Natural killer cell (primary cell): ENCODE results near the gene ABCB6. TPM values are rescaled to one million over a fixed set of nuclear protein-coding genes. Genes with fewer than 3 reads are reported as not detected.

Experiments used
- ATAC-seq, 3 donors: fragments of 150-1000 bp in 2 of 3; fragments of 200-7000 bp in 1 of 3; cut with Tn5 transposase; 1 replicate in 1 of 3; 2 replicates in 2 of 3; pipeline ENCODE4 v1.10.0; 2021; ENCODE audit warnings: mild to moderate bottlenecking in 2 of 3, moderate library complexity in 2 of 3
- DNase-seq, 2 donors: peaks; one replicate each; pipeline versions ENCODE4 v3.0.0 to v3.0.0-alpha.2; 2013 to 2021; ENCODE audit warnings: mixed read lengths in 1 of 2
- H3K27ac ChIP-seq: one replicate; pipeline ENCODE4 v1.5.1; 2013; ENCODE audit warnings: mild to moderate bottlenecking, low read length
- H3K27me3 ChIP-seq: one replicate; pipeline ENCODE4 v1.6.1; 2013; ENCODE audit warnings: low read length; ENCODE audit not compliant: control insufficient read depth, insufficient read depth
- H3K36me3 ChIP-seq: one replicate; pipeline ENCODE4 v1.6.1; 2013; ENCODE audit warnings: low read length; ENCODE audit not compliant: control insufficient read depth, insufficient read depth
- H3K4me1 ChIP-seq: one replicate; pipeline ENCODE4 v1.6.1; 2013; ENCODE audit warnings: low read length; ENCODE audit not compliant: control insufficient read depth, insufficient read depth
- H3K4me3 ChIP-seq: one replicate; pipeline ENCODE4 v1.5.1; 2013; ENCODE audit warnings: low read length
- H3K9me3 ChIP-seq: one replicate; pipeline ENCODE4 v1.6.1; 2013; ENCODE audit warnings: low read length; ENCODE audit not compliant: control insufficient read depth, insufficient read depth
- H3K27ac Mint-ChIP-seq, 2 donors: one replicate each; pipeline ENCODE4 v1.8.0; 2022; ENCODE audit warnings: mild to moderate bottlenecking in 2 of 2, mixed read lengths in 2 of 2, moderate library complexity in 1 of 2
- H3K27me3 Mint-ChIP-seq, 2 donors: one replicate each; pipeline ENCODE4 v1.8.0; 2022; ENCODE audit warnings: low read depth in 2 of 2, mixed read lengths in 2 of 2
- H3K36me3 Mint-ChIP-seq: one replicate; pipeline ENCODE4 v1.8.0; 2022; ENCODE audit warnings: mixed read lengths
- H3K4me1 Mint-ChIP-seq, 2 donors: one replicate each; pipeline ENCODE4 v1.8.0; 2022; ENCODE audit warnings: mixed read lengths in 2 of 2
- H3K4me3 Mint-ChIP-seq: one replicate; pipeline ENCODE4 v1.8.0; 2022; ENCODE audit warnings: mild to moderate bottlenecking, moderate library complexity, mixed read lengths
- H3K9me3 Mint-ChIP-seq, 2 donors: one replicate each; pipeline ENCODE4 v1.8.0; 2022; ENCODE audit warnings: mixed read lengths in 2 of 2
- CTCF ChIP-seq: fragments of 200-600 bp; IDR thresholded peaks from one replicate; pipeline ENCODE4 v1.8.0; 2022; ENCODE audit warnings: antibody characterized with exemption
- WGBS: methylation state at CpG from one replicate; pipeline ENCODE4 v1.1.7; 2013; ENCODE audit warnings: missing lambda C conversion rate; ENCODE audit not compliant: insufficient coverage; 5-methylcytosine and 5-hydroxymethylcytosine counted together
- intact Hi-C: fragments of 100-400 bp; cut with micrococcal nuclease; formaldehyde crosslinking; loops from one replicate; pipeline ENCODE4 v1.14.2; 2022
- total RNA-seq, 4 donors: library from RNA; stranded (reverse); fragments of 120-200 nt in 1 of 4; gene quantifications; one replicate each; pipeline versions ENCODE4 v1.2.3 to v1.2.4, GENCODE V29; 2013 to 2022

Gene ABCB6
- total RNA-seq, 3 donors from 2014 or later (not counting 1 experiment from before 2014, with no cell fraction given) = 0.93 to 3.4 (median 1.9) TPM

- H3K36me3 ChIP-seq = peaks cover 18% of the 10 kb centered on the region
- H3K36me3 Mint-ChIP-seq = no peaks in the 10 kb centered on the region
- no peaks in the 10 kb centered on the region for H3K27me3 Mint-ChIP-seq
- no peaks in the 10 kb centered on the region for H3K9me3 Mint-ChIP-seq
- peak overlapping the region; percentile 96 for H3K4me3 ChIP-seq
- ATAC-seq = no peak
- peaks cover 47% of the 10 kb centered on the region for H3K4me1 ChIP-seq
- intact Hi-C loops = loop anchor here (1.0 to 2.0 kb wide), 2 partner anchors 9 to 16 kb away; partner anchors contain the start of genes ANKZF1, ATG9A, TUBA4A and TUBA4B
- H3K27ac ChIP-seq = peak overlapping the region; percentile 97
- WGBS = 32% methylated on average over 6 of the region's 6 CpGs
- H3K4me1 Mint-ChIP-seq = peaks cover 39 to 55% of the 10 kb centered on the region in 2 donors
- H3K4me3 Mint-ChIP-seq = peak overlapping the region; percentile 94
- no peak for TF ChIP-seq CTCF
- H3K27ac Mint-ChIP-seq = peak overlapping the region; percentile 86 to 98
- H3K27me3 ChIP-seq = no peaks in the 10 kb centered on the region
- no peak for DNase-seq
- H3K9me3 ChIP-seq = no peaks in the 10 kb centered on the region
Observed at GRCh38 chr2:219244789-219245147, 26.0 kb upstream of the ABCB6 start.

- intact Hi-C loops = no loop called here
- 58% methylated on average over 28 of the region's 28 CpGs for WGBS
- no peak for TF ChIP-seq CTCF
- Histone ChIP-seq H3K4me1 (peaks cover 33% of the 10 kb centered on the region), H3K27ac (no peak overlapping the region), H3K27me3 (no peaks in the 10 kb centered on the region), H3K36me3 (peaks cover 6% of the 10 kb centered on the region), H3K4me3 (no peak overlapping the region), H3K9me3 (no peaks in the 10 kb centered on the region)
- peak overlapping the region; percentile 46 to 98 for H3K27ac Mint-ChIP-seq
- DNase-seq (no peak), ATAC-seq (no peak)
- H3K27me3 Mint-ChIP-seq = no peaks in the 10 kb centered on the region
- peak overlapping the region; percentile 35 for H3K4me3 Mint-ChIP-seq
- peaks cover 25 to 40% of the 10 kb centered on the region in 2 donors for H3K4me1 Mint-ChIP-seq
- no peaks in the 10 kb centered on the region for H3K36me3 Mint-ChIP-seq
- H3K9me3 Mint-ChIP-seq = no peaks in the 10 kb centered on the region
Observed at GRCh38 chr2:219243291-219243761, 24.6 kb upstream of the ABCB6 start.

- H3K9me3 ChIP-seq = no peaks in the 10 kb centered on the region
- H3K4me3 Mint-ChIP-seq = no peak overlapping the region
- no peaks in the 10 kb centered on the region for H3K9me3 Mint-ChIP-seq
- H3K27ac ChIP-seq = no peak overlapping the region
- peaks cover 33% of the 10 kb centered on the region for H3K36me3 Mint-ChIP-seq
- TF ChIP-seq CTCF = no peak
- intact Hi-C loops = no loop called here
- WGBS = 98% methylated on average over 3 of the region's 3 CpGs
- no peaks in the 10 kb centered on the region for H3K27me3 ChIP-seq
- no peaks in the 10 kb centered on the region for H3K27me3 Mint-ChIP-seq
- DNase-seq (no peak), ATAC-seq (no peak)
- H3K4me1 ChIP-seq = peaks cover 12% of the 10 kb centered on the region
- no peak overlapping the region for H3K27ac Mint-ChIP-seq
- no peak overlapping the region for H3K4me3 ChIP-seq
- peaks cover 66% of the 10 kb centered on the region for H3K36me3 ChIP-seq
- H3K4me1 Mint-ChIP-seq = peaks cover 14 to 31% of the 10 kb centered on the region in 2 donors
Observed at GRCh38 chr2:219234331-219234730, 15.6 kb upstream of the ABCB6 start.

GRCh38 chr2:219230059-219230540 lies 11.3 kb upstream of the ABCB6 start:
- H3K36me3 ChIP-seq = peaks cover 46% of the 10 kb centered on the region
- H3K9me3 ChIP-seq = no peaks in the 10 kb centered on the region
- H3K9me3 Mint-ChIP-seq = no peaks in the 10 kb centered on the region
- peaks cover 31 to 55% of the 10 kb centered on the region in 2 donors for H3K4me1 Mint-ChIP-seq
- ATAC-seq = no peak
- peaks cover 30% of the 10 kb centered on the region for H3K4me1 ChIP-seq
- TF ChIP-seq CTCF = no peak
- peak in 1 of 2 donors; percentile 64 for DNase-seq
- WGBS = under 1% methylated on average over 24 of the region's 24 CpGs
- H3K4me3 Mint-ChIP-seq = peak overlapping the region; percentile 100
- no peaks in the 10 kb centered on the region for H3K27me3 ChIP-seq
- peak overlapping the region; percentile 88 for H3K4me3 ChIP-seq
- H3K27ac ChIP-seq = peak overlapping the region; percentile 77
- intact Hi-C loops = no loop called here
- peak overlapping the region; percentile 99 for H3K27ac Mint-ChIP-seq
- H3K27me3 Mint-ChIP-seq = no peaks in the 10 kb centered on the region
- H3K36me3 Mint-ChIP-seq = peaks cover 25% of the 10 kb centered on the region
